GM19238 (cell line): ENCODE measurements around the gene PIBF1.

Source experiments
- DNase-seq: peaks from one replicate; pipeline ENCODE4 v3.0.0; 2011; ENCODE audit warnings: low spot score; ENCODE audit not compliant: insufficient read length

The PIBF1 gene

GRCh38 chr13:73059460-73060250 is 277.7 kb downstream of the PIBF1 start:
- DNase-seq, result peak; percentile 36

GRCh38 chr13:73060251-73061160 is 278.6 kb downstream of the PIBF1 start:
- DNase-seq, result no peak

GRCh38 chr13:73061473-73061872 is 279.5 kb downstream of the PIBF1 start:
- DNase-seq, result no peak

GRCh38 chr13:73061876-73062275 is 279.9 kb downstream of the PIBF1 start:
- no peak for DNase-seq

- DNase-seq, result no peak
Measured at GRCh38 chr13:73062468-73062867, 280.5 kb downstream of the PIBF1 start.

GRCh38 chr13:73063166-73063565 is 281.2 kb downstream of the PIBF1 start:
- DNase-seq, result no peak

GRCh38 chr13:73065036-73065435 is 283.1 kb downstream of the PIBF1 start:
- DNase-seq, result no peak

GRCh38 chr13:73065665-73066340 is 283.9 kb downstream of the PIBF1 start:
- no peak for DNase-seq
